ENCODE data around the gene CNIH3.

Gene CNIH3

GRCh38 chr1:224745394-224745793 lies 129.3 kb downstream of the CNIH3 start:
- H3K4me3 ChIP-seq (ENCODE audit: low read depth, low read length): no peak overlapping the region
- in situ Hi-C loops (cut with HindIII; ENCODE audit: low sequenced_read_pairs): no loop called here
- DNase-seq (ENCODE audit: low read depth): no peak
- TF ChIP-seq, protein P1, sequence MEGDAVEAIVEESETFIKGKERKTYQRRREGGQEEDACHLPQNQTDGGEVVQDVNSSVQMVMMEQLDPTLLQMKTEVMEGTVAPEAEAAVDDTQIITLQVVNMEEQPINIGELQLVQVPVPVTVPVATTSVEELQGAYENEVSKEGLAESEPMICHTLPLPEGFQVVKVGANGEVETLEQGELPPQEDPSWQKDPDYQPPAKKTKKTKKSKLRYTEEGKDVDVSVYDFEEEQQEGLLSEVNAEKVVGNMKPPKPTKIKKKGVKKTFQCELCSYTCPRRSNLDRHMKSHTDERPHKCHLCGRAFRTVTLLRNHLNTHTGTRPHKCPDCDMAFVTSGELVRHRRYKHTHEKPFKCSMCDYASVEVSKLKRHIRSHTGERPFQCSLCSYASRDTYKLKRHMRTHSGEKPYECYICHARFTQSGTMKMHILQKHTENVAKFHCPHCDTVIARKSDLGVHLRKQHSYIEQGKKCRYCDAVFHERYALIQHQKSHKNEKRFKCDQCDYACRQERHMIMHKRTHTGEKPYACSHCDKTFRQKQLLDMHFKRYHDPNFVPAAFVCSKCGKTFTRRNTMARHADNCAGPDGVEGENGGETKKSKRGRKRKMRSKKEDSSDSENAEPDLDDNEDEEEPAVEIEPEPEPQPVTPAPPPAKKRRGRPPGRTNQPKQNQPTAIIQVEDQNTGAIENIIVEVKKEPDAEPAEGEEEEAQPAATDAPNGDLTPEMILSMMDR (IDR thresholded peaks at IDR 0.05; ENCODE audit: low read depth, low read length, missing control alignments): no peak

GRCh38 chr1:224745924-224746323 lies 129.8 kb downstream of the CNIH3 start:
- TF ChIP-seq, protein P1 (IDR thresholded peaks at IDR 0.05; ENCODE audit: low read depth, low read length, missing control alignments): no peak

GRCh38 chr1:224747578-224747977 lies 131.5 kb downstream of the CNIH3 start:
- in situ Hi-C loops (cut with HindIII; ENCODE audit: low sequenced_read_pairs): no loop called here
- H3K4me3 ChIP-seq (ENCODE audit: low read depth, low read length): no peak overlapping the region
- TF ChIP-seq, protein P1 (IDR thresholded peaks at IDR 0.05; ENCODE audit: low read depth, low read length, missing control alignments): no peak
- DNase-seq (ENCODE audit: low read depth): peak; percentile 31

More at GRCh38 chr1:224745924-224746323, 129.8 kb downstream of the CNIH3 start:
- H3K4me3 ChIP-seq (ENCODE audit: low read depth, low read length): no peak overlapping the region
- no peak for DNase-seq (ENCODE audit: low read depth)
- in situ Hi-C loops (cut with HindIII; ENCODE audit: low sequenced_read_pairs): no loop called here

DNA sequence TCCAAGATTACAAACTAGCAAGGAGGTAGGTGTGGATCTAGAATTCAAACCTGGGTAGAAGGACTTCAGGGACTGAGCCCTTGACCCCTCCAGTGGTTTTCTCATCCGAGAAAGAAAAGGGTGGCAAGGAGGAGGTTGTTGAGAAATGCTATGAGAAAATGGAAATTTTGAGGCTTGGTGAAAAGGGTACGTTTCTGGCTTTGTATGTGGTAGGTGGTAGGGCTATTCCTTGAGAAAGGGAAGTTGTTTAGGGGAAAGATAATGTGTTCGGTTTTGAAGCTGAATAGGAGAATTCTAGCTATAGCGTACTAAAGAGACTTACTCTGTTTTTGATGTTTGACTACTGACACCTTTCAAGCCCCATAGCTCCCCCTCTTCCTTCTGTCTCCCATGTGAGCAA lies 133.8 kb downstream of the CNIH3 start:
- TF ChIP-seq, protein P1 (IDR thresholded peaks at IDR 0.05; ENCODE audit: low read depth, low read length, missing control alignments): no peak
- no peak for DNase-seq (ENCODE audit: low read depth)
- in situ Hi-C loops (cut with HindIII; ENCODE audit: low sequenced_read_pairs): no loop called here
- H3K4me3 ChIP-seq (ENCODE audit: low read depth, low read length): no peak overlapping the region

- in situ Hi-C loops (cut with HindIII; ENCODE audit: low sequenced_read_pairs): no loop called here
- H3K4me3 ChIP-seq (ENCODE audit: low read depth, low read length): no peak overlapping the region
- TF ChIP-seq, protein P1 (IDR thresholded peaks at IDR 0.05; ENCODE audit: low read depth, low read length, missing control alignments): no peak
- DNase-seq (ENCODE audit: low read depth): no peak
Observed at GRCh38 chr1:224751624-224752311, 135.7 kb downstream of the CNIH3 start.

GRCh38 chr1:224753491-224753890 lies 137.4 kb downstream of the CNIH3 start:
- H3K4me3 ChIP-seq (ENCODE audit: low read depth, low read length): no peak overlapping the region
- TF ChIP-seq, protein P1 (IDR thresholded peaks at IDR 0.05; ENCODE audit: low read depth, low read length, missing control alignments): no peak
- in situ Hi-C loops (cut with HindIII; ENCODE audit: low sequenced_read_pairs): no loop called here
- DNase-seq (ENCODE audit: low read depth): no peak

Data from astrocyte of the cerebellum (primary cell).